ENCODE measurements around the gene GBX2. TPM values are rescaled to one million over a fixed set of nuclear protein-coding genes. Genes with fewer than 3 reads are reported as not detected.
A peak's percentile ranks its signal among the peaks of the same experiment; 100 is the strongest.

Gene GBX2
- polyA plus RNA-seq, 1 experiment, result not detected

- DNase-seq (ENCODE audit: low read depth, low spot score), result no peak
- H3K9me3 ChIP-seq (ENCODE audit: control insufficient read depth, insufficient read depth, low read length), result no peaks in the 10 kb centered on the region
- CTCF ChIA-PET, result no interaction called here
- no peak overlapping the region for H3K27ac ChIP-seq (ENCODE audit: low read depth, low read length)
- no peak overlapping the region for H3K4me3 ChIP-seq (ENCODE audit: low read depth, low read length)
- peaks cover 8% of the 10 kb centered on the region for H3K27me3 ChIP-seq (ENCODE audit: control insufficient read depth, insufficient read depth, low read length)
- no peak for TF ChIP-seq CTCF (IDR thresholded peaks at IDR 0.05; ENCODE audit: low read depth, low read length)
- POLR2A ChIA-PET, result no interaction called here
These were observed 31.1 kb downstream of the GBX2 start for GRCh38 chr2:236137066-236137465.

- ChIA-PET CTCF (no interaction called here), POLR2A (no interaction called here)
- no peak for TF ChIP-seq CTCF (IDR thresholded peaks at IDR 0.05; ENCODE audit: low read depth, low read length)
- Histone ChIP-seq H3K4me3 (ENCODE audit: low read depth, low read length) (no peak overlapping the region), H3K27ac (ENCODE audit: low read depth, low read length) (no peak overlapping the region), H3K9me3 (ENCODE audit: control insufficient read depth, insufficient read depth, low read length) (no peaks in the 10 kb centered on the region), H3K27me3 (ENCODE audit: control insufficient read depth, insufficient read depth, low read length) (peaks cover 8% of the 10 kb centered on the region)
- DNase-seq (ENCODE audit: low read depth, low spot score), result no peak
These were observed 31.6 kb downstream of the GBX2 start for GRCh38 chr2:236136538-236136937.

GRCh38 chr2:236133410-236134012, 34.7 kb downstream of the GBX2 start:
- 0 out of 2 replicates have a peak, but pooled peaks have one; percentile 3 for TF ChIP-seq CTCF (IDR thresholded peaks at IDR 0.05; ENCODE audit: low read depth, low read length)
- no peaks in the 10 kb centered on the region for H3K9me3 ChIP-seq (ENCODE audit: control insufficient read depth, insufficient read depth, low read length)
- H3K27me3 ChIP-seq (ENCODE audit: control insufficient read depth, insufficient read depth, low read length), result no peaks in the 10 kb centered on the region
- CTCF ChIA-PET, result interaction anchor here (0.9 kb wide), 1 partner anchor 9 kb away, joined by 4 read pairs; no protein-coding TSS in a partner anchor
- DNase-seq (ENCODE audit: low read depth, low spot score), result no peak
- H3K27ac ChIP-seq (ENCODE audit: low read depth, low read length), result no peak overlapping the region
- no peak overlapping the region for H3K4me3 ChIP-seq (ENCODE audit: low read depth, low read length)
- POLR2A ChIA-PET, result no interaction called here

- Histone ChIP-seq H3K27ac (ENCODE audit: low read depth, low read length) (no peak overlapping the region), H3K4me3 (ENCODE audit: low read depth, low read length) (no peak overlapping the region), H3K27me3 (ENCODE audit: control insufficient read depth, insufficient read depth, low read length) (no peaks in the 10 kb centered on the region), H3K9me3 (ENCODE audit: control insufficient read depth, insufficient read depth, low read length) (no peaks in the 10 kb centered on the region)
- ChIA-PET POLR2A (no interaction called here), CTCF (interaction anchor here (1.2 kb wide), 1 partner anchor 13 kb away, joined by 3 read pairs; no protein-coding TSS in a partner anchor)
- TF ChIP-seq CTCF (IDR thresholded peaks at IDR 0.05; ENCODE audit: low read depth, low read length), result no peak
- DNase-seq (ENCODE audit: low read depth, low spot score), result no peak
These were observed 37.0 kb downstream of the GBX2 start for GRCh38 chr2:236131073-236131692.

- ChIA-PET CTCF (interaction anchor here (1.2 kb wide), 1 partner anchor 13 kb away, joined by 3 read pairs; no protein-coding TSS in a partner anchor), POLR2A (no interaction called here)
- H3K27me3 ChIP-seq (ENCODE audit: control insufficient read depth, insufficient read depth, low read length), result no peaks in the 10 kb centered on the region
- no peak overlapping the region for H3K27ac ChIP-seq (ENCODE audit: low read depth, low read length)
- TF ChIP-seq CTCF (IDR thresholded peaks at IDR 0.05; ENCODE audit: low read depth, low read length), result no peak
- no peak overlapping the region for H3K4me3 ChIP-seq (ENCODE audit: low read depth, low read length)
- H3K9me3 ChIP-seq (ENCODE audit: control insufficient read depth, insufficient read depth, low read length), result no peaks in the 10 kb centered on the region
- no peak for DNase-seq (ENCODE audit: low read depth, low spot score)
These were observed 37.7 kb downstream of the GBX2 start for GRCh38 chr2:236130349-236130998.

Measured in AG04450 (cell line).